Subcutaneous adipose tissue (tissue), 4 donors: Measurements from ENCODE around the gene MX2. TPM values are rescaled to one million over a fixed set of nuclear protein-coding genes. Genes with fewer than 3 reads are reported as not detected.

Experiments used
- CTCF ChIP-seq: fragments of 450-650 bp; IDR thresholded peaks from one replicate; pipeline ENCODE4 v1.5.1; 2016; ENCODE audit warnings: low read depth, mild to moderate bottlenecking, control low read depth, antibody characterized with exemption, moderate library complexity
- total RNA-seq, 4 donors: library from RNA; depleted of rRNA; stranded (reverse); fragments of >200 nt; gene quantifications; one replicate each; pipeline ENCODE4 v1.1.0, GENCODE V29; 2016

MX2 gene
- total RNA-seq, 4 donors from 2014 or later = 16.4 to 31.3 (median 28.5) TPM

- TF ChIP-seq CTCF = no peak
Observed at GRCh38 chr21:41381731-41382130, 19.9 kb downstream of the MX2 start.

- TF ChIP-seq CTCF = no peak
Observed at GRCh38 chr21:41387042-41387819, 25.4 kb downstream of the MX2 start.

- no peak for TF ChIP-seq CTCF
Observed at GRCh38 chr21:41387824-41388223, 26.0 kb downstream of the MX2 start.

- TF ChIP-seq CTCF = no peak
Observed at GRCh38 chr21:41388259-41388658, 26.4 kb downstream of the MX2 start.

- no peak for TF ChIP-seq CTCF
Observed at GRCh38 chr21:41390043-41390639, 28.3 kb downstream of the MX2 start.

- no peak for TF ChIP-seq CTCF
Observed at GRCh38 chr21:41393876-41394465, 32.1 kb downstream of the MX2 start.

- no peak for TF ChIP-seq CTCF
Observed at GRCh38 chr21:41396558-41397075, 34.8 kb downstream of the MX2 start.
